Raji (cell line): ENCODE measurements around the gene CPNE4.

Experiments
- POLR2A ChIP-seq: IDR thresholded peaks from 2 replicates; pipeline ENCODE4 v1.6.1; 2011; ENCODE audit warnings: low read depth, low read length, control low read depth; ENCODE audit not compliant: insufficient read depth

Gene CPNE4

DNA sequence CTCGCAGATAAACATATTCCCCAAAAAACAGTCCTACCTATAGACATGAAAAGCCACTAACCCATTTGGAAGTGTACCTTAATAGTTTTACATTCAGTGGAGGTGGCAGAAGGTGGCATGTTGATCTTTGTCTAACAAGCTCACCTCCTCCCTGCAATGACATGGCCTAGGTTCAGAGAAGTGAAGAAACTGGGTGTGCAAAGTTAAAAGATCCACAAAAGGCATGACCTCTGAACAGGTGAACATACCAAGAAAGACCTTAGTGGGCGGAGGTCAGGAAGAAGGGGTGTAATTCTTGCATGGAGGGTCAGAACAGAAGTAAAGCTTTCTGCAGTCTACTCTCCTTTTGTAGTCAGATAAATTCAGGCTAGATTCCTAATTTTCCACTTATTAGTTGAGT, 532.9 kb downstream of the CPNE4 start:
- no peak for TF ChIP-seq POLR2A

GRCh38 chr3:131494706-131495105, 540.1 kb downstream of the CPNE4 start:
- no peak for TF ChIP-seq POLR2A

GRCh38 chr3:131491775-131492174, 543.0 kb downstream of the CPNE4 start:
- TF ChIP-seq POLR2A, result no peak

DNA sequence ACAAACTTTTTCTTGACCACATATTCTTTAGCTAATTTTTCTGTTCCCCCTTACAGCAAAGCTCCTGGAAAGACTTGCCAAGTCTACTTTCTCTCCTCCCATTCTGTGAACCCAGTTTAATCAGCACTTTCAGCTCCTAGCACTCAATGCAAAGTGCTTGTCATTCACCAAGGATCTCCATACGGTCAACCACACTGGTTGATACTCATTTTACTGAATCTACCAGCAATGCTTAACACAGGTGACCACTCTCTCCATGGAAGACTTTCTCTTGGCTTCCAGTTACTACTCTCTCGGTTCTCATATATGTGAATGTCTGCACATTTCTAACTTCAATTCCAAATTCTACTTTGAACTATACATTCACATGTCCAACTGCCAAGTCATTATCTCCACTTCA, 543.7 kb downstream of the CPNE4 start:
- no peak for TF ChIP-seq POLR2A

DNA sequence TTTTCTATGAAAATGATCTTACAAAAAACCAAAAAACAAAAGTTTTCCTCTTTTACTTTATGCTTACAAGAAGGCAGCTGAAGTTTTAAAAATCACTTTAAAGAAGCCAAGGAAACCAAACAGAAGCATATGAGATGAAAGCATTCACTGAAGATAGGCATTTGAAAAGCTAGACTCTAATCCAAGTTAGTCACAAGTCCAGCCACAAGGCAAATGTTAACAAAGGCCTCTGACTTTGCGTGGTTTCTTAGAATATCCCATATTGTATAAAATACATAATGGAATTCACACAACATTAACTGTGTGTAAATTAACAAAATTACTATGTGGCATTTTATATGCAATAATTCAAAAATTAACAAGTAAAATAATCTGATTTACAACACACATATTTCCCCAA, 549.7 kb downstream of the CPNE4 start:
- no peak for TF ChIP-seq POLR2A

DNA sequence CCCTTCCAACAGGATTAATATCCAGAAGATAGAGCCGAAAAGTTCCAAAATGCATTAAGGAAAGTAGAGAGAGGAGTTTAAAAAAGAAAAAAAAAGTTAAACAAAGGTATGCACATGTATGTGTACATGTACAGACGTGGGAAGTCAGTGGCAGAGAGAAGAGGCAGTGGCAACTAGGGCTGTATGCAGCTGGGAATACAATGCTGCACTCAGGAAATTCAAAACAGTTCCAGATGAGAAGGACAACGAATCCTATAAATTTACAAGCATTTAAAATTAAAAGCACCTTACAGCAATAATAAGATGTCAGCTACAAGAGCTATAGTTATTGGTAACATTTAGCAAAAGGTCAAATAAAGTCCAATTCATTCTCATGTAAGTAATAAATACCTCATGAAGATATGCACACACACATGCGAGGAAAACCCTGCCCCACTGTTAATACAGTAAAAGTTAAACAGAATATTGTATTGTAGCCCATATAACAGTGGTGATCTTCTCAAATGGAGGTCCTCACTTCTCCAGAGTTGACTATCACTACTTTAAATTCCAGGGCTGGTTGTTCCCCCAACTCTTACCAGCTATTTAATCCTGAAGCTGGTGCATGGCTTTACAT, 550.2 kb downstream of the CPNE4 start:
- TF ChIP-seq POLR2A, result no peak
